Psoas muscle (tissue), 8 donors: Measurements from ENCODE around the gene DHX32. TPM values are rescaled to one million over a fixed set of nuclear protein-coding genes. Genes with fewer than 3 reads are reported as not detected.

Experiments used
- ATAC-seq, 4 donors: fragments of 200-7000 bp; cut with Tn5 transposase; one replicate each; pipeline ENCODE4 v1.9.1; 2020; ENCODE audit warnings: moderate library complexity in 3 of 4, mild to moderate bottlenecking in 2 of 4
- DNase-seq, 2 donors: peaks; one replicate each; pipeline ENCODE4 v3.0.0-alpha.2; 2020
- H3K27ac ChIP-seq: fragments of 200-600 bp; one replicate; pipeline ENCODE4 v1.8.0; 2022
- H3K27me3 ChIP-seq, 3 donors: fragments of 200-600 bp in 1 of 3; one replicate each; pipeline versions ENCODE4 v1.6.1 to v1.8.0; 2013 to 2022; ENCODE audit warnings: low read length in 2 of 3, mild to moderate bottlenecking in 2 of 3, moderate library complexity in 1 of 3; ENCODE audit not compliant: insufficient read depth in 3 of 3
- H3K36me3 ChIP-seq, 2 donors: fragments of 200-600 bp in 1 of 2; one replicate each; pipeline versions ENCODE4 v1.6.1 to v1.8.0; 2013 to 2022; ENCODE audit warnings: low read depth in 1 of 2, mild to moderate bottlenecking in 1 of 2, moderate library complexity in 1 of 2; ENCODE audit not compliant: insufficient read depth in 1 of 2
- H3K4me1 ChIP-seq: fragments of 200-600 bp; one replicate; pipeline ENCODE4 v1.8.0; 2022
- H3K4me3 ChIP-seq: fragments of 200-600 bp; one replicate; pipeline ENCODE4 v1.8.0; 2022; ENCODE audit warnings: mild to moderate bottlenecking
- H3K9me3 ChIP-seq: fragments of 200-600 bp; one replicate; pipeline ENCODE4 v1.8.0; 2022
- WGBS, 3 donors: extraction: QIAGEN DNeasy Blood & Tissue Kit; methylation state at CpG; one replicate each; pipeline versions ENCODE4 v1.1.6 to v1.1.7; 2013; 5-methylcytosine and 5-hydroxymethylcytosine counted together
- intact Hi-C, 2 donors: fragments of 100-400 bp; cut with DNase I; formaldehyde crosslinking; loops; one replicate each; pipeline versions ENCODE4 v1.11.0 to v1.14.2; 2022
- polyA plus RNA-seq, 3 donors: library from polyadenylated mRNA; stranded (reverse); fragments of 200-250 nt; gene quantifications; one replicate each; pipeline ENCODE4 v1.2.3, GENCODE V29; 2013
- total RNA-seq, 4 donors: library from RNA; stranded (reverse); fragmentation: NEBNext Ultra II Directional in 2 of 4; extraction: Animal tissue kit (Norgen Biotek cat#: 25700) in 2 of 4; gene quantifications; one replicate each; pipeline versions ENCODE4 v1.2.1 to v1.2.4, GENCODE V29; 2021 to 2023
- TF ChIP-seq, protein P1 (sequence below): fragments of 200-600 bp; IDR thresholded peaks from one replicate; pipeline ENCODE4 v1.8.0; 2022; ENCODE audit warnings: antibody characterized with exemption
- donor health status: healthy with polysubstance abuse.
- donor health status: DM: no; HTN: no; CAD: no; lungs with moderate emphysema.
- donor health status: Bipolar disorder and iron deficiency.
- donor health status: healthy.
- donor health status: DM: yes; HTN: yes; CAD: no.
- donor health status: DM: no; HTN: no; CAD: no.
- donor health status: DM: no; HTN: no; CAD: no.
- donor health status: DM: yes; HTN: yes; CAD: no.

Gene DHX32
- total and polyA plus RNA-seq, 7 donors, result 20.2 to 47.7 (median 32.1) TPM

- Histone ChIP-seq H3K27me3 (no peaks in the 10 kb centered on the region), H3K4me1 (peaks cover 6% of the 10 kb centered on the region), H3K36me3 (peaks cover 9 to 45% of the 10 kb centered on the region in 2 donors), H3K4me3 (no peak overlapping the region), H3K27ac (no peak overlapping the region), H3K9me3 (no peaks in the 10 kb centered on the region)
- no peak for ATAC-seq
- WGBS, 3 donors, result 81 to 94% (median 89%) methylated on average over 4 of the region's 4 CpGs
- TF ChIP-seq, protein P1, sequence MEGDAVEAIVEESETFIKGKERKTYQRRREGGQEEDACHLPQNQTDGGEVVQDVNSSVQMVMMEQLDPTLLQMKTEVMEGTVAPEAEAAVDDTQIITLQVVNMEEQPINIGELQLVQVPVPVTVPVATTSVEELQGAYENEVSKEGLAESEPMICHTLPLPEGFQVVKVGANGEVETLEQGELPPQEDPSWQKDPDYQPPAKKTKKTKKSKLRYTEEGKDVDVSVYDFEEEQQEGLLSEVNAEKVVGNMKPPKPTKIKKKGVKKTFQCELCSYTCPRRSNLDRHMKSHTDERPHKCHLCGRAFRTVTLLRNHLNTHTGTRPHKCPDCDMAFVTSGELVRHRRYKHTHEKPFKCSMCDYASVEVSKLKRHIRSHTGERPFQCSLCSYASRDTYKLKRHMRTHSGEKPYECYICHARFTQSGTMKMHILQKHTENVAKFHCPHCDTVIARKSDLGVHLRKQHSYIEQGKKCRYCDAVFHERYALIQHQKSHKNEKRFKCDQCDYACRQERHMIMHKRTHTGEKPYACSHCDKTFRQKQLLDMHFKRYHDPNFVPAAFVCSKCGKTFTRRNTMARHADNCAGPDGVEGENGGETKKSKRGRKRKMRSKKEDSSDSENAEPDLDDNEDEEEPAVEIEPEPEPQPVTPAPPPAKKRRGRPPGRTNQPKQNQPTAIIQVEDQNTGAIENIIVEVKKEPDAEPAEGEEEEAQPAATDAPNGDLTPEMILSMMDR, result no peak
- intact Hi-C loops, result no loop called here
- DNase-seq, result no peak
Measured at GRCh38 chr10:125816548-125816947, 64.5 kb downstream of the DHX32 start.

GRCh38 chr10:125815764-125816163 is 65.3 kb downstream of the DHX32 start:
- TF ChIP-seq, protein P1, result no peak
- peaks cover 9 to 52% of the 10 kb centered on the region in 2 donors for H3K36me3 ChIP-seq
- no peaks in the 10 kb centered on the region for H3K9me3 ChIP-seq
- H3K27me3 ChIP-seq, result no peaks in the 10 kb centered on the region
- no peak overlapping the region for H3K27ac ChIP-seq
- intact Hi-C loops, result no loop called here
- WGBS, 3 donors, result 0 to 29% (median 0%) methylated on average over 1 of the region's 1 CpG
- ATAC-seq (no peak), DNase-seq (no peak)
- no peak overlapping the region for H3K4me3 ChIP-seq
- H3K4me1 ChIP-seq, result no peaks in the 10 kb centered on the region

DNA sequence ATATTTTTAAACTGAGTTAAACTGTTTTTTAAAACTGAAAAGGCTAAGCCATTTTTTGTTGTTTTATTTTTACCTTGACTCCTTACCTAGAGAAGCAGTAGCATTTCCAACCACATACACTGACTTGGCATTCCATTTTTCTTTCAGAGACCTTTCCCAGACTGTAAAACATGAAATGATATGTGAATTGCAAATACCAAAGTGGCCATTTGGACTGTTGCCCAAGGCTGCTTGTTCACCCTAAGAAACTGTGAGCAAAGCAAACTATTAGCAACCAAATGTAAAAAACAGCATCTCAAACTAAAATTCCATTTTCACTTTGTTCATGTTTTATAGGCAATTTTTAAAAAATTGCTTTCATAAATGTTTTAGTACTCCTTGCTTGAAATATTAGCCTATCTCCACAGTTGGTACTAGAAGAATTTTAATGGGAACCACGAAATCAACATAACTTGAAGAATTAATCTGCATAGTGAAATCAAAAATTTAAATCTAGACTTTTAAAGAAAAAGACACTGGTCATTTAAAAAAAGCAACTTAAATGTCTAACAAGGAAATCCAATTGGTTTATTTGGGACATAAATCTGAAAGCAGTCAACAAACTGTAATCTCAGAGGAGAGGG is 68.9 kb downstream of the DHX32 start:
- Histone ChIP-seq H3K4me3 (no peak overlapping the region), H3K4me1 (no peaks in the 10 kb centered on the region), H3K27me3 (no peaks in the 10 kb centered on the region), H3K27ac (no peak overlapping the region), H3K36me3 (peaks cover 12 to 88% of the 10 kb centered on the region in 2 donors), H3K9me3 (no peaks in the 10 kb centered on the region)
- intact Hi-C loops, result no loop called here
- TF ChIP-seq, protein P1, result no peak
- no peak for DNase-seq
- WGBS, 3 donors, result 69 to 82% (median 82%) methylated on average over 1 of the region's 1 CpG
- no peak for ATAC-seq

- no peak for ATAC-seq
Measured at GRCh38 chr10:125811251-125811650, 69.8 kb downstream of the DHX32 start.

More at GRCh38 chr10:125811251-125811650, 69.8 kb downstream of the DHX32 start:
- intact Hi-C loops, result no loop called here
- Histone ChIP-seq H3K4me3 (no peak overlapping the region), H3K27me3 (no peaks in the 10 kb centered on the region), H3K9me3 (no peaks in the 10 kb centered on the region), H3K27ac (no peak overlapping the region), H3K4me1 (no peaks in the 10 kb centered on the region), H3K36me3 (peaks cover 18 to 98% of the 10 kb centered on the region in 2 donors)
- TF ChIP-seq, protein P1, result no peak
- WGBS, 3 donors, result 69 to 92% (median 85%) methylated on average over 1 of the region's 1 CpG
- DNase-seq, result no peak
